ENCODE measurements around the gene HOXB8.

Gene HOXB8

GRCh38 chr17:48597778-48598631, 17.1 kb downstream of the HOXB8 start:
- TF ChIP-seq, protein P1, sequence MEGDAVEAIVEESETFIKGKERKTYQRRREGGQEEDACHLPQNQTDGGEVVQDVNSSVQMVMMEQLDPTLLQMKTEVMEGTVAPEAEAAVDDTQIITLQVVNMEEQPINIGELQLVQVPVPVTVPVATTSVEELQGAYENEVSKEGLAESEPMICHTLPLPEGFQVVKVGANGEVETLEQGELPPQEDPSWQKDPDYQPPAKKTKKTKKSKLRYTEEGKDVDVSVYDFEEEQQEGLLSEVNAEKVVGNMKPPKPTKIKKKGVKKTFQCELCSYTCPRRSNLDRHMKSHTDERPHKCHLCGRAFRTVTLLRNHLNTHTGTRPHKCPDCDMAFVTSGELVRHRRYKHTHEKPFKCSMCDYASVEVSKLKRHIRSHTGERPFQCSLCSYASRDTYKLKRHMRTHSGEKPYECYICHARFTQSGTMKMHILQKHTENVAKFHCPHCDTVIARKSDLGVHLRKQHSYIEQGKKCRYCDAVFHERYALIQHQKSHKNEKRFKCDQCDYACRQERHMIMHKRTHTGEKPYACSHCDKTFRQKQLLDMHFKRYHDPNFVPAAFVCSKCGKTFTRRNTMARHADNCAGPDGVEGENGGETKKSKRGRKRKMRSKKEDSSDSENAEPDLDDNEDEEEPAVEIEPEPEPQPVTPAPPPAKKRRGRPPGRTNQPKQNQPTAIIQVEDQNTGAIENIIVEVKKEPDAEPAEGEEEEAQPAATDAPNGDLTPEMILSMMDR (IDR thresholded peaks at IDR 0.05), result no peak

- TF ChIP-seq, protein P1 (IDR thresholded peaks at IDR 0.05), result no peak
Measured at GRCh38 chr17:48597528-48597777, 17.6 kb downstream of the HOXB8 start.

DNA sequence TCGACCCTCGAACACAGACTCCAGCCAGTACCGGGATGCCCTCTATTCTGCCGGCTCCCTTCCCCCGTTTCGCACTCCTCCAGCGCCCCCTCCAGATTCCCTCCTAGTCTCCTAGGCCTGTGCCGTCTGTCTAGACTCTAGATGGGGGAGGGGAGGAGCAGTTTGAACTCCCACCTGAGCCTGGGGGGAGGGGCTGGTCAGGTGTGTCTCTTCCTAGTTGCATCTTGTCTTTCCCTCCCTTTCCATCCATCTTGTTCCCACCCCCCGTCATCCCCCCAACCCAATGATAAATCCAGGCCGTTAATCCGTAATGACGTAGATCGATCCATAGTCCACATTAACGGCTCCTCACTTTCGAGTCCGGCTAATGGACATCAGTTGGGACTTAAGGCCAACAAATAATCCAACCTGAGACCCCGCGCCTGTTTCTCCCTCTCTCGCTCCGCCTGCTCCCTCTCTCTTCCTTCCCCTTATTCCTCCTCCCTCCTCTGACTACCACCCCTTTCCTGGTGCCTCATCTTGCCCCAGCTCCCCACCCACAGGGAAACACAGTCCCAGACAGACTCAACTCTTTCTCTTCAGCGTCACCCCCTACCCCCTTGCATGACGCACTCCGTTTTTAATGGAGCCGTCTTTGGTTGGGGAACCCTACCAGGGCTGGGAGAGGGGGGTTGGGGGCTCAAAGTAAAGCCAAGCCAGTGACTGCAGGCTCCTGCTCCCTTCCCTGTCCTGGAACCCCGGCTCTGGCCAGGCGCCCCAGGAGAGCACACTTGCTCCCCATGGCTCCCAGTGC, 18.2 kb downstream of the HOXB8 start:
- TF ChIP-seq, protein P1 (IDR thresholded peaks at IDR 0.05), result no peak

DNA sequence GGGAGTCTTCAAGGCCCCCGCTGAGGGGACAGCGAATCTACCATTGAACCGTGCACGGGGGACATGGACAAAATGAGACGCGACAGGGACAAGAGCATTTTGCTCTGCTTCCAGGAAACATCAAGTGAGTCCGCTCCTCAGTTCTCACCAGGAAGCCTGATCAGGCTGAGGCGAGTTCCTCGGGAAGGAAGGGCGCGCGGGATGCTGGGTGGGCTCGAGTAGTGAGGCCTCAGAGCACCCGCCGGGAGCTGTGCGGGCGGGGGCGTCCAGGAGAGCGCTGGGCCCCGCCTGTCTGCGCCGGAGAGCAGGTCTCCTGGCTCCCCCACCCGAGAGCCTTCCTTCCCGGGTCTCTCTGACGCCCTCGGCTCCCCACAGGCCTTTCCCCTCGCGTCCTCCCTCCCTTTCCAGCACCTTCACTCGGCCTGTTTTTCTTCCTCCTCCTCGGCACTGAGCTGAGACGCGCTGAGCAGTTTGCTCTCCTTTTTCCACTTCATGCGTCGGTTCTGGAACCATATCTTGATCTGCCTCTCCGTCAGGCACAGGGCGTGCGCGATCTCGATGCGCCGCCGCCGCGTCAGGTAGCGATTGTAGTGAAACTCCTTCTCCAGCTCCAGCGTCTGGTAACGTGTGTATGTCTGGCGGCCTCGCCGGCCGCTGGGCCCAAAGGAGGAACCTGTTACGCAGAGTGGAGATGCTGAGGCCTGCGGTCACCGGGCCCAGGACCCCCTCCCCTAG, 18.9 kb downstream of the HOXB8 start:
- TF ChIP-seq, protein P1 (IDR thresholded peaks at IDR 0.05), result no peak

GRCh38 chr17:48595278-48595999, 19.7 kb downstream of the HOXB8 start:
- TF ChIP-seq, protein P1 (IDR thresholded peaks at IDR 0.05), result no peak

DNA sequence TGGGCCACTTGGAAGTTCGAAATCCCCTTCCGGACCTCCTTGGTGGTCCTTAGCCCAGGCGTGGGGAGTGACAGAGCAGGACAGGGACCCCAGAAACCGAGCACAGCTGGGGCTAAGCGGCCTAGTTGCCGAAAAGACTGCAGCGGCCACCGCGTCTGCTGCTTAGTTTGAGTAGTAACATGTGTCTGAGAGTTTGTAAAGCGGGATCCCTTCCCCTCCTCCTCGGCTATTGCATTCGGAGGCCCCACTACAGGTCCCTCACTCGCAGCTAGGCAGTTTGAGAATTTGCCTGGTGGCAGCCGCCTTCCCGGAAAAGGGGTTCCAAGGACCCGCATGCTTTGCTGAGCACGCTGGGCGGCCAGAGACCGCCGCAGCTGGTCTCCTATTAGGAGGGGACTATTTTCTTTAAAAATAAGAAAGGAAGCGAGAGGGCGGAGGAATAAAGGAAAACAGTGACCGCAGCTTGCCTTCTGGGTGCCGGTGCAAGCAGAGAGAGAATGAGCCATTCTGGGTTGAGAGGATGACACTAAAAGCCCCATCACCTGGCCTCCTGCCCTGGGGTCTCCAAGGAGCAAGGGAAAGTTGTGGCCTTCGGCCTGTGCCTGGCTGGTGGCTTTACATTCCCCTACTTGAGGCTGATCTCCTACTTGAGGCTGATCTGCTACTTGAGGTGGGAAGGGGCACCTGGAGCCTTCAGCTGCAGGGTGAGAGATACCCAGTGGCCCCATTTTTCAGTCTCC, 20.4 kb downstream of the HOXB8 start:
- TF ChIP-seq, protein P1 (IDR thresholded peaks at IDR 0.05), result no peak

Data from LNCAP (cell line).